GM19324 (cell line): ENCODE data around the gene ALG2.

Experiments
- ATAC-seq: cut with Tn5 transposase; IDR thresholded peaks from one replicate; pipeline ENCODE4 v1.9.1; 2021; ENCODE audit warnings: mild to moderate bottlenecking, moderate library complexity; ENCODE audit not compliant: unreplicated experiment, low FRiP score

Gene ALG2

GRCh38 chr9:99221621-99222415, at the start of gene ALG2, which contains the start of gene SEC61B:
Gene ALG2 (minus strand): TSS chr9:99221942. CDS start chr9:99221894, 48 bp downstream.
Gene SEC61B (plus strand): TSS chr9:99222282. CDS start chr9:99222364, 82 bp downstream.
- peak; percentile 88 for ATAC-seq

- no peak for ATAC-seq
Measured at GRCh38 chr9:99270491-99270890, 48.7 kb upstream of the ALG2 start.

- ATAC-seq, result no peak
Measured at GRCh38 chr9:99269416-99269815, 47.7 kb upstream of the ALG2 start.

- peak; percentile 60 for ATAC-seq
Measured at GRCh38 chr9:99266255-99267023, 44.7 kb upstream of the ALG2 start.

- ATAC-seq, result no peak
Measured at GRCh38 chr9:99265691-99266090, 43.9 kb upstream of the ALG2 start.

- no peak for ATAC-seq
Measured at GRCh38 chr9:99264070-99264680, 42.4 kb upstream of the ALG2 start.

- ATAC-seq, result peak; percentile 46
Measured at GRCh38 chr9:99262949-99263418, 41.2 kb upstream of the ALG2 start.

GRCh38 chr9:99261923-99262322, 40.2 kb upstream of the ALG2 start:
- no peak for ATAC-seq

- ATAC-seq, result no peak
Measured at GRCh38 chr9:99259231-99259918, 37.6 kb upstream of the ALG2 start.

GRCh38 chr9:99257723-99258389, 36.1 kb upstream of the ALG2 start:
- no peak for ATAC-seq

- no peak for ATAC-seq
Measured at GRCh38 chr9:99255651-99256050, 33.9 kb upstream of the ALG2 start.

GRCh38 chr9:99253772-99254431, 32.2 kb upstream of the ALG2 start:
- peak; percentile 91 for ATAC-seq

GRCh38 chr9:99253134-99253533, 31.4 kb upstream of the ALG2 start:
- ATAC-seq, result peak; percentile 24

GRCh38 chr9:99251157-99251556, 29.4 kb upstream of the ALG2 start:
- no peak for ATAC-seq

- no peak for ATAC-seq
Measured at GRCh38 chr9:99249619-99250018, 27.9 kb upstream of the ALG2 start.

- peak; percentile 72 for ATAC-seq
Measured at GRCh38 chr9:99244344-99245260, 22.9 kb upstream of the ALG2 start.

GRCh38 chr9:99241106-99241505, 19.4 kb upstream of the ALG2 start:
- ATAC-seq, result no peak

GRCh38 chr9:99239341-99240060, 17.8 kb upstream of the ALG2 start:
- ATAC-seq, result no peak
